IMR-90 (cell line): ENCODE results near the gene OR2J3. TPM values are rescaled to one million over a fixed set of nuclear protein-coding genes. Genes with fewer than 3 reads are reported as not detected.
"Not testable (repeated sequence)": the region's sequence is repeated elsewhere in the genome, so short reads cannot be mapped to it uniquely, and the experiment has no call there.

ENCODE experiments used
- ATAC-seq: fragments of 200-7000 bp; cut with Tn5 transposase; 2 replicates; pipeline ENCODE4 v1.9.1; 2020; ENCODE audit warnings: low read depth, mild to moderate bottlenecking, moderate library complexity
- BruUV-seq: library from RNA; stranded (reverse); fragments of 400-500 nt; replicated peaks from 2 replicates; lab custom pipeline; 2021; lab: Mats Ljungman, UMichigan
- CTCF ChIA-PET: fragments of 300-600 bp; formaldehyde crosslinking; extraction: SDS; loops from one replicate; lab custom pipeline; 2021; ENCODE audit warnings: antibody characterized with exemption; lab: Yijun Ruan, JAX
- POLR2A ChIA-PET: fragments of 300-600 bp; sonication (Branson Sonifier 250); formaldehyde crosslinking; loops from one replicate; lab custom pipeline; 2022; ENCODE audit warnings: antibody characterized with exemption; ENCODE audit not compliant: unreplicated experiment; lab: Charles Lee
- DNase-seq: peaks from one replicate; pipeline ENCODE4 v3.0.0; 2013
- H2AFZ ChIP-seq: replicated peaks from 2 replicates; pipeline ENCODE3; 2013; ENCODE audit warnings: low read length, mild to moderate bottlenecking; ENCODE audit not compliant: poor library complexity
- H2AK5ac ChIP-seq: 2 replicates; pipeline ENCODE4 v1.6.1; 2013; ENCODE audit warnings: low read depth, low read length, inconsistent platforms
- H2AK9ac ChIP-seq: replicated peaks from 2 replicates; pipeline ENCODE3; 2013; ENCODE audit warnings: mild to moderate bottlenecking, low read depth, low read length, moderate library complexity; ENCODE audit not compliant: poor library complexity
- H2BK120ac ChIP-seq: 2 replicates; pipeline ENCODE4 v1.6.1; 2013; ENCODE audit warnings: low read depth, low read length, inconsistent platforms
- H2BK15ac ChIP-seq: 3 replicates; pipeline ENCODE4 v1.6.1; 2013; ENCODE audit warnings: low read depth, low read length, inconsistent platforms
- H2BK20ac ChIP-seq: 2 replicates; pipeline ENCODE4 v1.6.1; 2013; ENCODE audit warnings: low read depth, mild to moderate bottlenecking, inconsistent platforms, low read length, moderate library complexity
- H2BK5ac ChIP-seq: 2 replicates; pipeline ENCODE4 v1.6.1; 2013; ENCODE audit warnings: mild to moderate bottlenecking, low read depth, low read length, inconsistent platforms; ENCODE audit not compliant: poor library complexity, severe bottlenecking
- H3K14ac ChIP-seq: replicated peaks from 2 replicates; pipeline ENCODE4 v1.6.1; 2013; ENCODE audit warnings: low read depth, low read length, inconsistent platforms
- H3K18ac ChIP-seq: 2 replicates; pipeline ENCODE4 v1.6.1; 2013; ENCODE audit warnings: low read depth, low read length, control low read depth
- H3K23ac ChIP-seq: 2 replicates; pipeline ENCODE4 v1.6.1; 2013; ENCODE audit warnings: low read depth, low read length, inconsistent platforms
- H3K27ac ChIP-seq: 2 replicates; pipeline ENCODE4 v1.5.1; 2013; ENCODE audit warnings: mild to moderate bottlenecking, control low read depth, low read length; ENCODE audit not compliant: insufficient read depth
- H3K27me3 ChIP-seq: 2 replicates; pipeline ENCODE4 v1.6.1; 2013; ENCODE audit warnings: low read length; ENCODE audit not compliant: control insufficient read depth, insufficient read depth
- H3K36me3 ChIP-seq: 2 replicates; pipeline ENCODE4 v1.6.1; 2013; ENCODE audit warnings: low read length, mixed read lengths; ENCODE audit not compliant: control insufficient read depth, insufficient read depth
- H3K4ac ChIP-seq: 2 replicates; pipeline ENCODE4 v1.6.1; 2013; ENCODE audit warnings: low read depth, low read length, inconsistent platforms
- H3K4me1 ChIP-seq: 2 replicates; pipeline ENCODE4 v1.6.1; 2013; ENCODE audit warnings: low read length, mixed read lengths; ENCODE audit not compliant: control insufficient read depth, insufficient read depth
- H3K4me2 ChIP-seq: 2 replicates; pipeline ENCODE4 v1.6.1; 2013; ENCODE audit warnings: low read depth, mild to moderate bottlenecking, control low read depth, low read length, moderate library complexity
- H3K4me3 ChIP-seq: 2 replicates; pipeline ENCODE4 v1.5.1; 2013; ENCODE audit warnings: low read depth, mild to moderate bottlenecking, control low read depth, low read length, moderate library complexity; ENCODE audit not compliant: insufficient read depth
- H3K56ac ChIP-seq: 2 replicates; pipeline ENCODE4 v1.6.1; 2013; ENCODE audit warnings: low read length, inconsistent platforms; ENCODE audit not compliant: insufficient read depth; ENCODE audit errors: extremely low read depth
- H3K79me1 ChIP-seq, 2 experiments: 2 replicates each; pipeline ENCODE4 v1.6.1; 2013; ENCODE audit warnings: low read length in 2 of 2, inconsistent platforms in 1 of 2, low read depth in 1 of 2
- H3K9ac ChIP-seq: 2 replicates; pipeline ENCODE4 v1.6.1; 2013; ENCODE audit warnings: low read depth, low read length, control low read depth
- H3K9me1 ChIP-seq: 2 replicates; pipeline ENCODE4 v1.6.1; 2013; ENCODE audit warnings: low read length, inconsistent platforms; ENCODE audit not compliant: insufficient read depth
- H3K9me3 ChIP-seq: 2 replicates; pipeline ENCODE4 v1.6.1; 2013; ENCODE audit warnings: low read length; ENCODE audit not compliant: control insufficient read depth, insufficient read depth
- H4K20me1 ChIP-seq: 2 replicates; pipeline ENCODE4 v1.6.1; 2013; ENCODE audit warnings: low read length, inconsistent platforms; ENCODE audit not compliant: insufficient read depth
- H4K5ac ChIP-seq: 2 replicates; pipeline ENCODE4 v1.6.1; 2013; ENCODE audit warnings: mild to moderate bottlenecking, low read depth, low read length, control low read depth
- H4K8ac ChIP-seq, 2 experiments: 2 replicates each; pipeline ENCODE4 v1.6.1; 2013; ENCODE audit warnings: low read depth in 2 of 2, low read length in 2 of 2, control low read depth in 1 of 2, inconsistent platforms in 1 of 2
- H4K91ac ChIP-seq: 2 replicates; pipeline ENCODE4 v1.6.1; 2013; ENCODE audit warnings: low read depth, low read length, inconsistent platforms; ENCODE audit not compliant: insufficient read depth
- CEBPB ChIP-seq: IDR thresholded peaks from 2 replicates; pipeline ENCODE4 v1.6.1; 2012; ENCODE audit warnings: low read depth, low read length, improper control_type of control experiment
- MAFK ChIP-seq: IDR thresholded peaks from 2 replicates; pipeline ENCODE4 v1.6.1; 2012; ENCODE audit warnings: low read depth, low read length, improper control_type of control experiment
- MXI1 ChIP-seq: IDR thresholded peaks from 2 replicates; pipeline ENCODE4 v1.6.1; 2012; ENCODE audit warnings: low read depth, mild to moderate bottlenecking, low read length, moderate library complexity, borderline replicate concordance
- POLR2A ChIP-seq: IDR thresholded peaks from 2 replicates; pipeline ENCODE4 v1.6.1; 2012; ENCODE audit warnings: mild to moderate bottlenecking, low read depth, low read length
- USF2 ChIP-seq: fragments of 150-350 bp; IDR thresholded peaks from 2 replicates; pipeline ENCODE4 v1.6.1; 2017; ENCODE audit warnings: mild to moderate bottlenecking, antibody characterized with exemption, low read length, low read depth
- WGBS, 2 experiments: methylation state at CpG; one replicate each; pipeline versions ENCODE4 v1.1.5 to v1.1.7; 2013; ENCODE audit warnings: missing lambda C conversion rate in 2 of 2; ENCODE audit not compliant: insufficient read length in 1 of 2; ENCODE audit errors: extremely low coverage in 2 of 2; 5-methylcytosine and 5-hydroxymethylcytosine counted together
- dilution Hi-C: fragments of 300-500 bp; cut with HindIII; formaldehyde crosslinking; loops from one replicate; pipeline ENCODE4 v1.14.3; 2018; ENCODE audit warnings: low sequenced_read_pairs; ENCODE audit not compliant: unreplicated experiment
- in situ Hi-C: fragments of 300-500 bp; cut with MboI; formaldehyde crosslinking; loops from 3 replicates; pipeline ENCODE4 v1.14.3; 2019; ENCODE audit warnings: low sequenced_read_pairs, inconsistent platforms, mixed read lengths
- intact Hi-C: fragments of 100-400 bp; cut with micrococcal nuclease; formaldehyde crosslinking; loops from 2 replicates; pipeline ENCODE4 v1.10.0; 2022
- polyA plus RNA-seq, 3 experiments: library from polyadenylated mRNA; depleted of rRNA; stranded (reverse); fragments of >200 nt; gene quantifications; 2 replicates each; pipeline ENCODE4 v1.2.3, GENCODE V29; 2012; ENCODE audit warnings: low replicate concordance in 1 of 3
- total RNA-seq: library from RNA; depleted of rRNA; stranded (reverse); fragments of >200 nt; gene quantifications from 2 replicates; pipeline ENCODE4 v1.2.3, GENCODE V29; 2012
- TF ChIP-seq, protein P1 (sequence below): fragments of 150-350 bp; IDR thresholded peaks from 2 replicates; pipeline ENCODE4 v1.6.1; 2016; ENCODE audit warnings: low read depth, mild to moderate bottlenecking, low read length, moderate library complexity, borderline replicate concordance

Gene OR2J3
- total and polyA plus RNA-seq, 2 of the 4 experiments (the other 2 are of a cell fraction) = not detected

- Histone ChIP-seq H3K9me1 (no peaks in the 10 kb centered on the region), H3K27me3 (no peaks in the 10 kb centered on the region), H2AK9ac (no peak overlapping the region), H3K14ac (no peak overlapping the region), H3K4ac (no peak overlapping the region), H4K20me1 (no peaks in the 10 kb centered on the region), H3K4me3 (no peak overlapping the region), H3K18ac (no peak overlapping the region), H2AK5ac (no peak overlapping the region), H4K91ac (no peak overlapping the region), H3K27ac (no peak overlapping the region), H3K4me1 (no peaks in the 10 kb centered on the region), H2BK15ac (no peak overlapping the region), H2BK120ac (no peak overlapping the region), H2BK20ac (no peak overlapping the region), H3K23ac (no peak overlapping the region), H3K79me1 (no peaks in the 10 kb centered on the region), H4K8ac (no peak overlapping the region), H2BK5ac (no peak overlapping the region), H3K56ac (no peak overlapping the region), H3K4me2 (no peak overlapping the region), H3K9ac (no peak overlapping the region), H4K5ac (no peak overlapping the region), H2AFZ (no peak overlapping the region), H3K36me3 (no peaks in the 10 kb centered on the region), H3K9me3 (peaks cover 4% of the 10 kb centered on the region; the same call in 1 of the 2 replicates)
- no TSS peak for BruUV-seq
- ChIA-PET POLR2A (no interaction called here), CTCF (no interaction called here)
- dilution Hi-C loops (no loop called here), intact Hi-C loops (no loop called here), in situ Hi-C loops (no loop called here)
- DNase-seq (no peak), ATAC-seq (no peak)
- WGBS, 2 experiments = no CpG with 5 or more reads among the region's 3 CpGs
- TF ChIP-seq USF2 (no peak), POLR2A (no peak), MAFK (no peak), CEBPB (0 out of 2 replicates have a peak, but pooled peaks have one; percentile 23), MXI1 (no peak)
- TF ChIP-seq, protein P1, sequence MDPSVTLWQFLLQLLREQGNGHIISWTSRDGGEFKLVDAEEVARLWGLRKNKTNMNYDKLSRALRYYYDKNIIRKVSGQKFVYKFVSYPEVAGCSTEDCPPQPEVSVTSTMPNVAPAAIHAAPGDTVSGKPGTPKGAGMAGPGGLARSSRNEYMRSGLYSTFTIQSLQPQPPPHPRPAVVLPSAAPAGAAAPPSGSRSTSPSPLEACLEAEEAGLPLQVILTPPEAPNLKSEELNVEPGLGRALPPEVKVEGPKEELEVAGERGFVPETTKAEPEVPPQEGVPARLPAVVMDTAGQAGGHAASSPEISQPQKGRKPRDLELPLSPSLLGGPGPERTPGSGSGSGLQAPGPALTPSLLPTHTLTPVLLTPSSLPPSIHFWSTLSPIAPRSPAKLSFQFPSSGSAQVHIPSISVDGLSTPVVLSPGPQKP = no peak
These were observed 39.2 kb downstream of the OR2J3 start for GRCh38 chr6:29147074-29147473.

DNA sequence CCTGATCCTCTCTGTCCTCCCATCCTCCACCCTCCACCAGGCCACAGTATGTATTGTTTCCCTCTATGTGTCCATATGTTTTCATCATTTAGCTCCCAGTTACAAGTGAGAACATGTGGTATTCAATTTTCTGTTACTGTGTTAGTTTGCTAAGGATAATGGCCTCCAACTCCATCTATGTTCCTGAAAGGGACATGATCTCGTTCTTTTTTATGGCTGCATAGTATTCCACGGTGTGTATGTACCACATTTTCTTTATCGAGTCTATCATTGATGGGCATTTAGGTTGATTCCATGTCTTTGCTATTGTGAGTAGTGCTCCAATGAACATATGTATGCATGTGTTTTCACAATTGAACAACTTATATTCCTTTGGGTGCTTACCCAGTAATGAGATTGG, 41.6 kb downstream of the OR2J3 start:
- H2BK20ac ChIP-seq, POLR2A ChIA-PET, H3K9ac ChIP-seq, BruUV-seq, H3K18ac ChIP-seq, H3K36me3 ChIP-seq, H3K9me3 ChIP-seq, H2AK9ac ChIP-seq, H3K56ac ChIP-seq, H2BK120ac ChIP-seq, H2AFZ ChIP-seq, H3K4me3 ChIP-seq, H3K4me1 ChIP-seq, H3K4me2 ChIP-seq, H3K27me3 ChIP-seq, H3K14ac ChIP-seq, H3K9me1 ChIP-seq, H3K79me1 ChIP-seq, intact Hi-C loops, DNase-seq, H2BK15ac ChIP-seq, H3K4ac ChIP-seq, CTCF ChIA-PET, H4K8ac ChIP-seq, H4K5ac ChIP-seq, dilution Hi-C loops, H2BK5ac ChIP-seq, H3K23ac ChIP-seq, in situ Hi-C loops, ATAC-seq, H2AK5ac ChIP-seq, H3K27ac ChIP-seq, H4K91ac ChIP-seq, H4K20me1 ChIP-seq: not testable (repeated sequence)
- no CpG with 5 or more reads among the region's 3 CpGs for WGBS, 2 experiments
